SJCRH30 (cell line): ENCODE measurements around the gene LPIN1. TPM values are rescaled to one million over a fixed set of nuclear protein-coding genes. Genes with fewer than 3 reads are reported as not detected.

ENCODE experiments used
- DNase-seq, 2 experiments: peaks; one replicate each; pipeline ENCODE4 v3.0.0-alpha.2; 2015 to 2020
- H3K27ac ChIP-seq: fragments of 250-450 bp; sonication (Bioruptor Pico); 2 replicates; pipeline ENCODE4 v1.5.1; 2020; ENCODE audit warnings: mild to moderate bottlenecking, moderate library complexity
- H3K27me3 ChIP-seq: fragments of 250-450 bp; sonication (Bioruptor Pico); 2 replicates; pipeline ENCODE4 v1.5.1; 2020; ENCODE audit warnings: mild to moderate bottlenecking, moderate library complexity
- H3K36me3 ChIP-seq: fragments of 250-450 bp; sonication (Bioruptor Pico); 2 replicates; pipeline ENCODE4 v1.5.1; 2020; ENCODE audit warnings: mild to moderate bottlenecking, moderate library complexity
- H3K4me1 ChIP-seq: fragments of 250-450 bp; sonication (Bioruptor Pico); 2 replicates; pipeline ENCODE4 v1.5.1; 2020; ENCODE audit warnings: mild to moderate bottlenecking, moderate library complexity
- H3K4me3 ChIP-seq: fragments of 250-450 bp; sonication (Bioruptor Pico); 2 replicates; pipeline ENCODE4 v1.5.1; 2020; ENCODE audit warnings: mild to moderate bottlenecking, moderate library complexity
- H3K9me3 ChIP-seq: fragments of 250-450 bp; sonication (Bioruptor Pico); replicated peaks from 2 replicates; pipeline ENCODE4 v1.5.1; 2020; ENCODE audit warnings: mild to moderate bottlenecking, moderate library complexity
- total RNA-seq: library from RNA; depleted of rRNA; stranded (reverse); fragments of >200 nt; shearing (Covaris generic); gene quantifications from 2 replicates; pipeline ENCODE4 v1.2.3, GENCODE V29; 2014

LPIN1 gene
- total RNA-seq, 1 experiment from 2014 or later = 37.0 TPM

DNA sequence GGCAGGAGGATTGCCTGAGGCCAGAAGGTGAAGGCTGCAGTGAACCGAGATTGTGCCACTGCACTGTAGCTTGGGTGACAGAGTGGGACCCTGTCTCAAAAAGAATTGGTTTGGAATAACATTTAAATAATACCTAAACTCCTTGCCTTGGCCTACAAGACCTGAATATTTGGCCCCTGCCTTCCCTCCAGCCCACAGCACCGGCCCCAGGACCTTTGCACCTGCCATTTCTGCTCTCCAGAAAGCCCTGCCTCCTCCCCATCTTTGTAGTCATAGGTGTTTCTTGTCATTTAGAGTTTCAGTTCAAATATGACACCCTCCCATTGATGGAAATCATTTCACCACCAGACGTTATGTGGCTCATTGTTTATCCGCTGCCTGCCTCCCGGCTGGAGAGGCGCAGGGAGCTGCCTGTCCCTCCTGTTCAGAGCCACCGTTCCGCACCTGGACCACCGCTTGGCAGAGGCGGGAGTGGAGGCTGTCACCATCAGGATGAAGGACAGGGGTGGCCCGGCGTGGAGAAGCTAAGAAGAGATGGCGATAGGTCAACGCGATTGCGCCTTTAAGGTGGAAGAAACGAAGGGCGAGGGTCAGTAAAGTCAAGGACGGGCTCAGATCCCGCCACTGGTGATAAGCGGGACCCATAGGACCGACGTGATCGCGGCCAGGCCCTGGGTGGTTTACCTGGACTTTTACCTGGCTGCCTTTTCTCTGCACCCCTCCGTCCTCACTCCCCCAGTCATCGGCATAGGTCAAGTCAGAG lies 638 bp upstream of the LPIN1 start:
- DNase-seq = no peak
- H3K4me3 ChIP-seq = peak overlapping the region; percentile 90

DNA sequence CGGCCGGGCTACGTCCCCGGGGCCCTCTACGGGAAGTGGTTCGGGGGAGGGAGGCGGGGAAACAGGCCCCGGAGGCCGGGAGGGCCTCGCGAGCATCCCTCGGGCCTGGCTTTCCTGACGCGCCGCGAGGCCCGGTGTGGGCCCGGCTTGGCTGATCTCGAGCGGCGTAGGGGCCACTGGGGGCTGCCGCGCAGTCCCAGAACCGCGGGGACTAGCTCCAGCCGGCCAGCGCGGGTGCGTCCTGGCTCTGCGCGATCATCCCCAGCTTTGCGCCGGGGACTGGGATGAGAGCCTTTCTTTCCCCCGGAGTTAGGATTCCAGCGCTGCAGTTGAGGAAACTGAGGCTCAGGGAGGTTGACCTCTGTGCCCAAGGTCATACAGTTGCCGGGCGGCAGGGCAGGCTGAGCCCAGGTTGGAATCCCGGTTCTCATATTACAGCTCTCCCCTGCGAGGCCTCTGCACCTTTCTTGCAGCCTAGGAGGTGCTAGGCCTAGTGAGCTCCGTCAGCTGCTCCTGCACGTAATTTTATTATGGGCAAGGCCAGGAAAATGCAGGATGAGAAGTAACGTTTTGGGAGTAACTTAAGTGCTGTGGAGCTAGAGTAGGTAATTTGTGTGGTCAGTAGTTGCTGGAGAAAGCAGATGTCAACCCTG lies 501 bp downstream of the LPIN1 start:
- H3K4me1 ChIP-seq = peaks cover 29% of the 10 kb centered on the region
- peak overlapping the region; percentile 81 for H3K27ac ChIP-seq
- peak; percentile 40 to 61 for DNase-seq

More for the DNA sequence above, 638 bp upstream of the LPIN1 start:
- H3K4me1 ChIP-seq = peaks cover 29% of the 10 kb centered on the region
- H3K27me3 ChIP-seq = no peaks in the 10 kb centered on the region
- H3K27ac ChIP-seq = peak overlapping the region; percentile 69; the same call in 1 of the 2 replicates
- H3K36me3 ChIP-seq = no peaks in the 10 kb centered on the region
- H3K9me3 ChIP-seq = no peaks in the 10 kb centered on the region

DNA sequence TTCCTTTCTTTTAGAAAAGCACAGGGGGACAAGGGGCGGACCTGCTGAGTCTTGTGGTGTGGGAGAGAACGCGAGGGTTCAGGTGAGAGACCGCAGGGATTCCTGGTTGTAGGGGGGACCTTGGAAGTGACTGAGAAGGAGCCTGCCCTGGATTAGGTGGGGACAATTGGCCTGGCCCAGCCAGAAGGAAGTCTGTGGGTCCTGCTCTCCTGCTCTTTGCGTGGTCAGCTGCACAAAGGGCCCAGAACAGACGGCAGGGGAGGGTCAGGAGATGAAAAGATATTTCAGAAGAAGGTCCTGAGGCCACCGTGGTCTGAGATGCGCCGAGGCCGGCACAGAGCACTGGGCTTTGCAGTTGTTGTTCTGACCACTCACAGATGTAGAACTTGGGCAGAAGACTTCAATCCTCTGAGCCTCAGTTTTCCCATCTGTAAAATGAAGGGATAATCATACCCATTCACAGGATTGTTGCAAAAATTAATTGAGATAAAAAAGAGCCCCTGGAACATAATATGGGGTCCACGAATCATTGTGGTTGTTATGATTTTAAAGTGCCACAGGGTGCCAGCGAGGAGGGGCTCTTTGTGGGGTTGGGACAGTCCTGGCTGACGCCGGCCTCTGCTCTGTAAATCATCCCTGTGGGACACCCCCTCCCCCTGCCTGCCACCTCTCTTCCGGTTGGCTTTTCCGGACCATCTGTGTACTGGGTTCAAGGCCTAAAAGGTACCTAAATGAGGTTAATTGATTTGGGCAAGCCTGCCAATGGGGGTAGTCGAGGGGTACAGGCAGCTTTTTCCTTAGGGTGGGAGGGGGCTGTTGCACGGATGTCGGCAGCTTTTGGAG lies 1.8 kb downstream of the LPIN1 start:
- no peak overlapping the region for H3K27ac ChIP-seq
- DNase-seq = no peak
- H3K4me3 ChIP-seq = no peak overlapping the region
- no peaks in the 10 kb centered on the region for H3K9me3 ChIP-seq
- H3K27me3 ChIP-seq = no peaks in the 10 kb centered on the region
- peaks cover 25% of the 10 kb centered on the region for H3K4me1 ChIP-seq
- 0 out of 2 replicates have a peak, but pooled peaks cover 3% of the 10 kb centered on the region for H3K36me3 ChIP-seq

More for the DNA sequence above, 501 bp downstream of the LPIN1 start:
- peak overlapping the region; percentile 90 for H3K4me3 ChIP-seq
- H3K27me3 ChIP-seq = no peaks in the 10 kb centered on the region
- no peaks in the 10 kb centered on the region for H3K9me3 ChIP-seq
- 0 out of 2 replicates have a peak, but pooled peaks cover 3% of the 10 kb centered on the region for H3K36me3 ChIP-seq

DNA sequence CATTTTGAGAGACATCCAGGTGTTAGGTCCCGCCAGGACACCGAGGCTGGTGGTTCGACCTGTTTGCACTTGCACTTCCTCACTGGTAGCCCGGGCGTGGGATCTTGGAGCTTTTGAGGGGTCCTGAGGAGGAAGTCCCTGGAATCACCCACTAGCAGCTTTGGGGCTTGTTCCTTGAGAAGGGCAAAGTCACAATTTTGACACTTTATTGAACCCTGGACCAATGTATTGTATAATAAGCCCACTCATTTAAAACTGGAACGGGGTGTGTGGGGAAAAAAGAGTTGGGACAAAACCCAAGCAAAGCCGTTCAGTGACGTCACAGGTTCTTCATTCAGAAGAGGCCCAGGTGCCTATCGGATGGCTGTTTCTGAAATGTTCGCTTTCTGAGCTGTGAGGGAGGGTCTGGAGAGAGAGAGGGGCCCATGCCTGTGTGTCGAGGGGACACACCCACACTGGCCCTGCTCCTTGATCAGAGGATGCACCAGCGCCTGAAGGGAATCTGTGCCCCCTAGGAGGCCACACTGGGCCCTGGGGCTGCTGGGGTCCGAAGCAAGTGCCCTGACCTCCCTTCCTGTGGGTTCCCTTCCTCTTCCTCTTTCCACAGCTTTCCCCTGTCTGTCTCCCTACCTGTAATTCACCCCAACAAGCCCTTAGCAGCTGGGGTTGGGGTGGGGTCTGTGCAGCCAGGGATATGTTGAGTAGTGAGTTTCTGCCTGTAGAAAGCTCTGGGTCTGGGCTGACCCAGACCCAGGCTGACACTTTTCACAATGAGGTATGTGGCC lies 2.6 kb downstream of the LPIN1 start:
- H3K4me3 ChIP-seq = no peak overlapping the region
- peaks cover 18% of the 10 kb centered on the region for H3K4me1 ChIP-seq
- 0 out of 2 replicates have a peak, but pooled peaks cover 3% of the 10 kb centered on the region for H3K36me3 ChIP-seq
- no peak overlapping the region for H3K27ac ChIP-seq
- H3K27me3 ChIP-seq = no peaks in the 10 kb centered on the region
- no peaks in the 10 kb centered on the region for H3K9me3 ChIP-seq
- DNase-seq = no peak

DNA sequence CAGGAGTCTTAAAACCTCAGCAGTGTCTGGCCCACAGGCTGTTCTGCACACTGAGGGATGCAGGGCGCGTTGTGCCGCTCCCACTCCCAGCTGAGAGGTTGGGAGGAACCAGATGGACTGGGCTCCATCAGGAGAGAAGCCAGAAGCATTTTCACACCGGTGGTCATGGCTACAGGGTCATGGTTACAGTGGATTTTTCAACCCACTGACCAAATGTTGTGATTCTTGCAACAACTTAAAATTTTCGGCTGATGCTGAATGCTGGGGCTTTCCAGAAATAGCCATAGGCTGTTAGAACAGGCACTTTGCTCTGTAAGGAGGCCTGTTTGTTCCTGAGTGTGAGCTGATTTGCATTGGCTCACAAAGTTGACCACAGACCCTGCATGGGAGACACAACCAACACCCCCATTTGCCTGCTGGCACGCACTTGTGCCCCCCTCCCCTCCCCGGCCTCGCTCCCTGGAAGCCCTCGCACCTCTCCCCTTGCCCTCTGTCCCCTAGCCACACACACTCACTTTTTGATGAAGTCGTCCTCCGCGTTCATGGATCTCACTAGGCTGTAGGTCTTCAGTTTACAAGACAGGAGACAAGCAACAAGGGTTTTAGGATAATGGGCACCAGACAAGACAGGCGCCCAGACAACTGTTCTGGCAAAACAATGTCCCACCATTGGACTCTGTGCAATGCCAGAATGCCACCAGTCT lies 3.4 kb downstream of the LPIN1 start:
- no peaks in the 10 kb centered on the region for H3K9me3 ChIP-seq
- no peak for DNase-seq
- no peaks in the 10 kb centered on the region for H3K27me3 ChIP-seq
- H3K36me3 ChIP-seq = 0 out of 2 replicates have a peak, but pooled peaks cover 3% of the 10 kb centered on the region
- H3K4me1 ChIP-seq = peaks cover 15% of the 10 kb centered on the region
- H3K4me3 ChIP-seq = no peak overlapping the region
- H3K27ac ChIP-seq = no peak overlapping the region

DNA sequence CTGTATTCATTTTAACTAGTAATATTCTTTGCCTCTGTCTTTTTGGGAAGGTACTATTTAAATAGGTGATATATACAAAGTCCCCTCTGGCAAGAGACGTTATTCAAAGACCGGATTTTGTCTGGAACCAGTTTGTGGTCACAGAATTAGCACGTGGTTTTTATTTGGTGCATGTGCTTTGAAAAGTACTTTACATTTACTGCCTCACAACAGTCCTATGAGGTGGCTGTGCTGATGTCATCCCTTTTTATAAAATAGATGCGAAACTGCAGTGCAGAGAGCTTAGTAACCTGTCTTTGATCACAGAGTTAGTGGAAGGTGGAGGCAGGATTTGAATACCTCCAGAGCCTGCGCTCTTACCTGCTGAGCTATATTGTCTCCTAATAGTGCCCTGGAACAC lies 4.0 kb downstream of the LPIN1 start:
- Histone ChIP-seq H3K27ac (no peak overlapping the region), H3K4me3 (no peak overlapping the region), H3K27me3 (no peaks in the 10 kb centered on the region), H3K36me3 (0 out of 2 replicates have a peak, but pooled peaks cover 3% of the 10 kb centered on the region), H3K4me1 (peaks cover 13% of the 10 kb centered on the region), H3K9me3 (no peaks in the 10 kb centered on the region)
- DNase-seq = peak in 1 of 2 experiments; percentile 24

DNA sequence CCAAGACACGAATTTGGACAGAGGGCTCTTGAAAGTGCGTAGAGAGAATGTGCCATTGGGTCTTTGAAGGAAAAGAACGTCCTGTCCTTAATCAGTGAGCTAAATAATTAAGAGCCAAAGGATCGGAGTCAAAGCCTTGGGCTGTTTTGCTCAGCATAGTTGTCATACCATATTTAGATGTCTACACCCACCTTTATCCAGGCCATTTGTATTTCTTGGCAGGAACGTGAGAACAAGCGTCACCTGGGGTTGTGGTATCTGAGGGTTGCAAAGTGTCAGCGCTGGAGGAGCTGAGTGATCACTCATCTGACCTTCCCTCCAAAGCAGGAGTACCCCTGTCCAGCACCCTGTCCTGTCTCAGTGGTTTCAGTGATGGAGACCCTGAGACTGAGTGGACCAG lies 4.5 kb downstream of the LPIN1 start:
- 0 out of 2 replicates have a peak, but pooled peaks cover 3% of the 10 kb centered on the region for H3K36me3 ChIP-seq
- no peak for DNase-seq
- H3K4me3 ChIP-seq = no peak overlapping the region
- H3K27me3 ChIP-seq = no peaks in the 10 kb centered on the region
- no peak overlapping the region for H3K27ac ChIP-seq
- H3K4me1 ChIP-seq = peaks cover 8% of the 10 kb centered on the region
- no peaks in the 10 kb centered on the region for H3K9me3 ChIP-seq

DNA sequence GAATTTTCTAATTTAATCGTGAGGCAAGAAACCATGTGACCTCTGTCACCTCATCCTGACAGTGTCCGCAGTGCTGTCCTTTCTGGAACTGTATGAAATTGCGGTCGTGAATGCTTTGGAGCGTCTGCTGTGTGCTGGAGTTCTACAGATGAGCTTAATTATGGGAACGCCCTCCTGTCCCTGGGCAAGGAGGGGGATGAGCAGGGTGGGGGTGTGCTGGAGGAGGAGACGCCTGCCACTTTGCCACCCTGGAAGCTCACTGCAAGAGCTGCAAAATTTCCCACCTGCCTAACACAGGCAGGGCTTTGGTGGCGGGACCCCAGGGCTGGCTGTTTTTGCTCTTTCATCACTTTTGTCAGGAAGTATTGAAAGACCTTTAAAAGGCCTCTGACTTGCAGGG lies 6.5 kb downstream of the LPIN1 start:
- DNase-seq = no peak
- Histone ChIP-seq H3K36me3 (peaks cover 3% of the 10 kb centered on the region; the same call in 1 of the 2 replicates), H3K27ac (no peak overlapping the region), H3K4me3 (no peak overlapping the region), H3K27me3 (no peaks in the 10 kb centered on the region), H3K9me3 (no peaks in the 10 kb centered on the region), H3K4me1 (no peaks in the 10 kb centered on the region; the same call in none of the 2 replicates)

DNA sequence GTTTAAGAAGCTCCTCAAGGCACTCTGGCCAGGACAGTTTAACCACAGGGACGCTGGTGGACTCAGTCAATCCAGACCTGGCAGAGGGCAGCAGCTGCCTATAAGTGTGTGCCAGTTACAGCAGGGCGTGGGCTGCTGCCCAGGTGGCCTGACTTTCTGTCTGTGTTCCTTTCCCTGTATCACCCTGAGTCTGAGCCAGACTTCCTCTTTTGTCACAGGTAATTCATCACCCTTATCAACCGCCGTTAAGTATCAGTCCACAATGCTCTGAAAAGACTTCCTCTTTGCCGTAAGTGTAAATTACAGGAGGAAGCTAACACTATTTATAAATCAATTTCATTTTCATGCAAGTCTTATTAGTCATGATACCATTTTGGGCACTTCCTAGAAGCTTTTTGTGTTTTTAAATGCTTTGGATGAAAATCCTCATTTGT lies 7.0 kb downstream of the LPIN1 start:
- Histone ChIP-seq H3K27ac (no peak overlapping the region), H3K4me1 (no peaks in the 10 kb centered on the region; the same call in none of the 2 replicates)

DNA sequence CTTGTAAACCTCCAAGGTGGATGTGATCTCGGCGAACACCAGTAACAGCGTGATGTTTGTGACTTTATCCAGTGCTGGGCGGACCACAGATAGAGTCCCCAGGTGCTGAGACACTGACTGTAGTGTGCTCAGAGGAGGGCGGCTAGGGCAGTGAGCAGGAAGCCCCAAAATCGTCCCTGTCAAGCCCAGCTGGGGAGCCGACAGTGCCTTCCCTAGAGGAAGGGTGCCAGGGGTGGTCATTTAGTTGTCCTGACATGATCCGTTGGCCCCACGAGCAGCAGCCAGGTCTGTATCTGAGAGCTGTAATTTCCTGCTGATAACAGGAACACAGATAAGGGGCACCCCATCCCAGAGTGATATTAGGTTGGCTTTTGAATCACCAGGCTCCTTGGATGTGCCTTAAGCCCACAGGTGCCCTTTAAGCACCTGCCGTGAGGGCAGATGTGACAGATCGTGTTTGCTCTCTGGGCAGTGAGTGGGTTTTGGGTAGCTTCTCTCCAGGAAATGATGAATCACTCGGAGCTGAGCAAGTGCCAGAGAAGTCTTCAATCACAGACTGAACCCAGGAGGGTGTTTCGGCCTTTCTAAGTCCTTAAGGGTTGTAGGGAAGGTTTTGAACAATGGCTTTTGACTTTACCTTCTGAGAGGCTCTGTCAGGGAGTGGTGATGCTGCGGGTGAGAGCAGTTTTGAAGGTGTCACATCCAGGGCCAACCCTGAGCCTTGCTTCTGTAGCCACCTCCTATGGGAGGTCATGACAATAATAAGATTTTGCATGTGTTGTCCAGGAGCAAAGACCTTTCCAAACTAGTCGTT lies 7.7 kb downstream of the LPIN1 start:
- Histone ChIP-seq H3K9me3 (peaks cover 5% of the 10 kb centered on the region), H3K27ac (no peak overlapping the region), H3K4me3 (no peak overlapping the region), H3K36me3 (peaks cover 3% of the 10 kb centered on the region; the same call in 1 of the 2 replicates), H3K27me3 (no peaks in the 10 kb centered on the region), H3K4me1 (no peaks in the 10 kb centered on the region; the same call in none of the 2 replicates)
- no peak for DNase-seq

More for the DNA sequence above, 7.0 kb downstream of the LPIN1 start:
- DNase-seq = no peak
- Histone ChIP-seq H3K4me3 (no peak overlapping the region), H3K36me3 (peaks cover 3% of the 10 kb centered on the region; the same call in 1 of the 2 replicates), H3K27me3 (no peaks in the 10 kb centered on the region), H3K9me3 (no peaks in the 10 kb centered on the region; the same call in 1 of the 2 replicates)

DNA sequence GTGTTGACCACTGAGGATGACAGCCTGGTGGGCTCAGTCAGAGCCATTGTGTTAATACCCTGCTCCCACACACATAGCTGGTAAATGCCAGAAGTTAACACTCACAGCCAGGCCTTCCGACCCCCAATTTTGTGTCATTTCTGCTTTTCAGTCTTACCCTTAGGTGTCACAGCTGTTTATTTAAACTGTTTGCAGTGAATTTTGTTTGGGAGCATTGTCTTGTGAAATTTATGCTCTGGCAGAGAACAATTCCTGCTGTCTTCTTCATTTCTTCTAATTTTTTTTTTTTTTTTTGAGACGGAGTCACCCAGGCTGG lies 8.2 kb downstream of the LPIN1 start:
- Histone ChIP-seq H3K9me3 (peaks cover 7% of the 10 kb centered on the region), H3K27me3 (no peaks in the 10 kb centered on the region), H3K27ac (no peak overlapping the region), H3K4me3 (no peak overlapping the region), H3K4me1 (no peaks in the 10 kb centered on the region; the same call in none of the 2 replicates), H3K36me3 (peaks cover 3% of the 10 kb centered on the region; the same call in 1 of the 2 replicates)
- DNase-seq = no peak

DNA sequence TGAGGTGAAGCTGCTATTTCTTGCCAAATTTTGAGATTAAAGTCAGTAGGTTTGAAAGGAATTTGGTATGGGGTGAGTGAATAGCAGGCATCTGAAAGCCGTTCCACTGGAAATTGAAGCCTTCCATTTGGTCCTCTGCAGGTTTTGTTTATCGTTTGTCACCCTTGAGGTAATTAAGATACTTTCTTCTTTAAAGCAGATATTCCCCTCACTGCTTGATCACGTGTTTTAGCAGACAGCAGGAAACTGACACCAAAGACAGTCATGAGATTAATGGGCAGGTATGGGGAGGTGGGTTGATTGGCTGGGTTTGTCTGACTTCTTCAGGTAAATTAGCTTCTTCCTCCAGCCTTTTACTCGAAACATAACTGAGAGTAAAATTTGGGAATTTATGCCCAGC lies 10.7 kb downstream of the LPIN1 start:
- Histone ChIP-seq H3K4me3 (no peak overlapping the region), H3K27ac (no peak overlapping the region), H3K4me1 (no peaks in the 10 kb centered on the region), H3K36me3 (no peaks in the 10 kb centered on the region; the same call in 1 of the 2 replicates), H3K27me3 (no peaks in the 10 kb centered on the region), H3K9me3 (peaks cover 7% of the 10 kb centered on the region)
- no peak for DNase-seq

DNA sequence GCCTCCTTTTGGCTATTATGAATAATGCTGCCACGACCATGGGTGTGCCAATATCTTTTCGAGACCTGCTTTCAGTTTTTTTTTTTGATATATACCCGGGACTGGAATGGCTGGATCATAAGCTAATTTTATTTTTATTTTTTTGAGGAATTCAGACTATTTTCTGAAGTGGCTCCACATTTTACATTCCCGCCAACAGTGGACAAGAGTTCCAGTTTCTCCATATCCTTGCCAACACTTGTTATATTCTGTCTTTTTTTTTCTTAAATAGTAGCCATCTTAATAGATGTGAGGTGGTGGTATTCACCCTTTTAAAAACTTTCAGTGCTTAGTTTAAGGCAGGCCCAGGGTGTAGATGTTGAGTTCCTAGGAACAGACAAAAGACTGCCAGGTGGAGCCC lies 11.8 kb downstream of the LPIN1 start:
- Histone ChIP-seq H3K4me1 (no peaks in the 10 kb centered on the region), H3K27me3 (no peaks in the 10 kb centered on the region)

More for the DNA sequence above, 11.8 kb downstream of the LPIN1 start:
- peaks cover 4% of the 10 kb centered on the region; the same call in 1 of the 2 replicates for H3K36me3 ChIP-seq
- no peak overlapping the region for H3K4me3 ChIP-seq
- no peak overlapping the region for H3K27ac ChIP-seq
- peaks cover 7% of the 10 kb centered on the region for H3K9me3 ChIP-seq
- DNase-seq = no peak
